GM18519 (cell line): ENCODE measurements around the gene GET4.
"Not testable (repeated sequence)": the region's sequence is repeated elsewhere in the genome, so short reads cannot be mapped to it uniquely, and the experiment has no call there.

Experiments used
- ATAC-seq: cut with Tn5 transposase; IDR thresholded peaks from one replicate; pipeline ENCODE4 v1.9.1; 2021; ENCODE audit warnings: mild to moderate bottlenecking, moderate library complexity; ENCODE audit not compliant: unreplicated experiment, low FRiP score

Gene GET4

GRCh38 chr7:924042-924441 is 47.7 kb downstream of the GET4 start:
- ATAC-seq, result not testable (repeated sequence)

- ATAC-seq, result no peak
Observed at GRCh38 chr7:924541-925231, 48.3 kb downstream of the GET4 start.

- no peak for ATAC-seq
Observed at GRCh38 chr7:925601-926000, 49.2 kb downstream of the GET4 start.

DNA sequence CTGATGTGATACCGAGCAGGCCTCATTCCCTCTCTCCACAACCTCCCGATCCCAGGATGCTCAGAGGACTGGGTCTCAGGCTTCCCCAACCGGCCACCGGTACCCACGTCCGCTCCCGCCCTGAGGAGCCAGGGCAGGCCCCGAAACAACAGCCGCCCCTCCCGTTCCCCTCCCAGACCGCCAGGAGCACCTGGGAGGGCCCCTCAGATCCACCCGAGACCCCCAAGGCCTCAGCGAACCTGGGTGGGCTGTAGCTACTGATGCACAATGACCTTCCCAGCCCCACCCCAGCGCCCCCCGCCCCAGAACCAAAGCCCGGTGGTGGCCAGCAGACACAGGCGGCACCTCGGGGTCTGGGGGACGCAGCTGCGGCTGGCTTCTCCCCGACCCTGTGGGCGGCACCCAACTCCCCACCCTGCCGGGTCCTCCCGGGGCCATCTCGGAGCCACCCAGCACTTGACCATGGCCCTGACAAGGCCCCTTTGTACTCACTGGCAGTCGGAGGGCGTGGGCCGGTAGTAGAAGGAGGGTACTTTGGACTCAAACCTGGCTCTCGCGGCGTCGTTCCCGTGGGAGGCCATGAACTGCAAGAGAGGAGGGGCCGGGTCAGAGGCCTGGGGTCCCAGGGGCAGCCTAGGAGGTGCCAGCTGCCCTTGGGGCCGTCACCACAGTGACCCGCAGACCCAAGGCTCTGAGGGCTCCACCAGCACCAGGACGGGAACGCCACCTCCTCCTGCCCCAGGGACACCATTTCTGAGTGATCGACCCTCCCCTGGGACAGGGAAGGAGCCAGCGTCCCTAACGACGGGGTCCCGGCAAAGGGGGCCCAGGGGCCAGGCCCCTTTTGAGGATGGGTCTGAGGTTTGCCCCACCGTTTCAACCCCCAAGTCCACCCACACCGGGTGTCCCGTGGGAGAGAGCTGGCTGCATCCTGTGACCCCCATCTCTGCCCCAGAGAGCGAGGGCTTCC is 50.0 kb downstream of the GET4 start:
- ATAC-seq, result no peak

GRCh38 chr7:927031-927671 is 50.8 kb downstream of the GET4 start:
- no peak for ATAC-seq

GRCh38 chr7:929311-929711 is 53.0 kb downstream of the GET4 start:
- no peak for ATAC-seq

- no peak for ATAC-seq
Observed at GRCh38 chr7:930975-931758, 54.8 kb downstream of the GET4 start.

GRCh38 chr7:931871-932650 is 55.7 kb downstream of the GET4 start:
- no peak for ATAC-seq

DNA sequence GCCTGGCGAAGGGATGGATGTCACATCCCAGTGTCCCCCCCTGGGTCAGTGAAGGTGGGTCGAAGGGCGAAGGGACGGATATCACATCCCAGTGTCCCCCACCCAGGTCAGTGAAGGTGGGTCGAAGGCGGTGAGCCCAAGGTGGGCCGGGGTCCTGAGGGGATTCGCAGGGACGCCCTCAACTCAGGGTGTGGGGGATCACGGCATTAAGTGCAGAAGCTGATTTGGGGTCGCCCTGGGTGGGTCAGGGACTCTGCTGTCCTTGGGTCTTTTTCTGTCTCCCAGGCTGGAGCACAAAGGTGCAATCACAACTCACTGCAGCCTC is 56.3 kb downstream of the GET4 start:
- ATAC-seq, result no peak

DNA sequence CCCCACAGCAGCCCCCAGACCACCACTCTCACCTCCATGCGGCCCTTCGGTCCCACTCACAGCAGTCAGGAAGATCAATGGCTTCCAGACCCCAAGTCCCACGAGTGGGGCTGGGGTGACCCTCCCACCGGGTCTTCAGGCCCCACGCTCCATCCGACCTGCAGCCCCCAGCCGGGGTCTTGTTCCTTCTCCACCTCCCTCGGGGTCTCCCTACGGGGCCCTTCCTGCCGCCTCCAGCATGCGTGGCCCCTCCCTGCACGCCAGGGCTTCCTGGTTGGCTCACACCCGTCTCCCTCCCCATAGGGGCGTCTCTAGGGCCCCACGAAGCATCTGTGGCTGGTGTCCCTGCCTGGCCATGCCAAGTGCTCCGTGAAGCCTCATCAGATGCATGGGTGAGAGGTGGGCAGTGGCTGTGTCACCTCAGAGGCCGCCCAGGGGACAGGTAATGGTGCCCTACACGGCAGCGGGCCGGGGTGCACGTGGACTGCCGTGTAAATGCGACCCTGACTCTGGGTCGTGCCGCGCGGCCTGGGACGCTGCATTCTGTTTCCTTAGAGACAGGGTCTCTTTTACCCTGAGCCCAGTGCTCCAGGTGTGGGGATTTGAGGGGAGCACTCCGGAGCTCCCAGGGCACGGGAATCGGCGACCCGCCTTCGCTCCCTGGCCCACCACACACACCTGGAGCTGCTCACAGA is 58.3 kb downstream of the GET4 start:
- no peak for ATAC-seq

DNA sequence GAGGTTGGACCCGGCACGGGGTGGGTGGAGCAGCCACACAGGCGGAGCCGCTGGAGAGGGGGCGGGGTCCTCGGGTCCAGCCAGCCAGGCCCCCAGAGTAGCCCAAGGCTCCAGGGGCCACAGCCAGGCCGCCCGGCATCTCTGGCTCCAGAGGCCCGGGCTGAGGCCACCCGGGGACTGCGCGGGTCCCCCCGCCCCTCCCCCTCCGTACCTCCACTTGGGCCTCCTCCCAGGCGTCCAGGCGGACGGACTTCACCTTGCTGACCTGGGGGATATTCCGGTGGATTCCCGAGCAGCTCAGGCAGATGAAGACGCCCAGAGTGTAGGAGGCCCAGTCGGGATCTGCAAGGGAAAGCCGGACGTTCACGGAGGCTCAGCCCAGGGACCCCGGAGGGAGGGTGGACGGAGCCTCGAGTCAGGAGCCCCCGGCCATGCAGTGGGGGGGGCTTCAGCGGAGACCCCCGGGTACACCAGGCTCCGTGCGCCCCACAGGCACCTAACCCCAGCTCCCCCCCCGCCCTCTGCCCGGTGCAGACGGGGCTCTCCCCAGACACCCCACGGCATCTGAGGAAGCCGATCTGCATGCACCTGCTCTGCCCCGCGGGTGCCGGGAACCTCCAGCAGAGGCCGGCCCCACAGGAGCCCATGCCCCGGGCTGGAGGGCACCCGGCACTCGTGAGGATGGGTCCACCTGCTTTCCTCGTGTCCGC is 59.0 kb downstream of the GET4 start:
- ATAC-seq, result no peak

- ATAC-seq, result no peak
Observed at GRCh38 chr7:935874-936385, 59.6 kb downstream of the GET4 start.

- ATAC-seq, result peak; percentile 55
Observed at GRCh38 chr7:936386-937054, 60.2 kb downstream of the GET4 start.

- no peak for ATAC-seq
Observed at GRCh38 chr7:937856-938484, 61.6 kb downstream of the GET4 start.

GRCh38 chr7:938546-939185 is 62.3 kb downstream of the GET4 start:
- no peak for ATAC-seq

DNA sequence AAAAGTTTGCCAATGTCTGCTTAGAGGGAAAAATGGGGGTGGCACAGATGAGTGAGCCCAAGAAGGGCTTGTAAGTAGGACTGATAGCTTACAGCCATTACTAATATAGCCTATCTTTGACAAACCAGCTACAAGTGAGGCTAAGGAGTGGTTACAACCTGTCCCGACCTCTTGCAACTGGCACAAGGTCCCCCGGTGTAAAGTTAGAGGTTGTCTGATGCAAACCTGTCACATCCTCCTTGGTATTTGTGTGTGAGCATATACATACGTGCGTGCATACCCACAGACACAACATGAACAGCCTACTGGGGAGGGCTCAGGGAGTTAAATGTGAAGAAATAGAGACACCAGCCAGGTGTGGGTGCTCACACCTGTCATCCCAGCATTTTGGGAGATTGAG is 63.5 kb downstream of the GET4 start:
- ATAC-seq, result no peak
